ENCODE data around the gene CLDN8. TPM values are rescaled to one million over a fixed set of nuclear protein-coding genes. Genes with fewer than 3 reads are reported as not detected.

The CLDN8 gene
- total RNA-seq, 1 donor = not detected

DNA sequence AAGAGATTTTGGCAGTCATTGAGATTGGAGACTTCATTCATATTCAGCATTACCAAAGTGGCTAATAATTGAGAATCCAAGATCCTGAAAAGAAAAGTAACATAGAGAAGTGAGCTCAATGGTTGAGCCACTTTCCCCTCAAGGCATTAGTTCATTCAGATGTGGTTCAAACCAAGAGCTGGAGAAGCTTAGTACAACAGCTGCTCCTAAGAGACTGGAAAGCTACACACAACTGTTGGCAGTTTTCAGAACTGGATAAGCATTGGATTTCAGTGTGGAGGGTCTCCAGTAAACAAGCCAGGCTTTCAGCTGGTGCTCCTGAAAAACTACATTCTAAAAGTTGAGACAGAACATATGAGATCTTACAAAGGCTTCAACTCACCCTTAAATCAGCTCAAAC lies 29.2 kb upstream of the CLDN8 start:
- DNase-seq (ENCODE audit: low read depth) = no peak
- TF ChIP-seq, protein P1, sequence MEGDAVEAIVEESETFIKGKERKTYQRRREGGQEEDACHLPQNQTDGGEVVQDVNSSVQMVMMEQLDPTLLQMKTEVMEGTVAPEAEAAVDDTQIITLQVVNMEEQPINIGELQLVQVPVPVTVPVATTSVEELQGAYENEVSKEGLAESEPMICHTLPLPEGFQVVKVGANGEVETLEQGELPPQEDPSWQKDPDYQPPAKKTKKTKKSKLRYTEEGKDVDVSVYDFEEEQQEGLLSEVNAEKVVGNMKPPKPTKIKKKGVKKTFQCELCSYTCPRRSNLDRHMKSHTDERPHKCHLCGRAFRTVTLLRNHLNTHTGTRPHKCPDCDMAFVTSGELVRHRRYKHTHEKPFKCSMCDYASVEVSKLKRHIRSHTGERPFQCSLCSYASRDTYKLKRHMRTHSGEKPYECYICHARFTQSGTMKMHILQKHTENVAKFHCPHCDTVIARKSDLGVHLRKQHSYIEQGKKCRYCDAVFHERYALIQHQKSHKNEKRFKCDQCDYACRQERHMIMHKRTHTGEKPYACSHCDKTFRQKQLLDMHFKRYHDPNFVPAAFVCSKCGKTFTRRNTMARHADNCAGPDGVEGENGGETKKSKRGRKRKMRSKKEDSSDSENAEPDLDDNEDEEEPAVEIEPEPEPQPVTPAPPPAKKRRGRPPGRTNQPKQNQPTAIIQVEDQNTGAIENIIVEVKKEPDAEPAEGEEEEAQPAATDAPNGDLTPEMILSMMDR (IDR thresholded peaks at IDR 0.05; ENCODE audit: insufficient read depth, low read depth, low read length) = no peak

DNA sequence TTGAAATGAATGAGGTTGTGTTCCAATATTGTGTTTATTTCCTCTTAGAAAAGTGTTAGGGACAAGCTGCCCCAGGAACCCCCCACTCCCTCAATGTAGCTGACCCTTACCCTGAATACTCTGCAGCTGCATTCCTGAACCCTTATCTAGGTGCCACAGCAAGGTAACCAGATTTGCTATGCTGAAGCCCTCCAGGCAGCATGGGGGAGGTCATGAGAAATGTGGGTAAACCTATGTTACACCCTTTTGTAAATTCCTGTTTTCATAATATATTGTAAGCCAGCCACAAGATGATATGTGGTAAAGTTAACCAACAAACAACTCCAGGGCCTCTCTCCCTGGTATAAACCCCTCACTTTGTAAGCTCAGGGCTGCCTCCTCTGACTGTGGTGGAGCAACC lies 27.8 kb upstream of the CLDN8 start:
- TF ChIP-seq, protein P1 (IDR thresholded peaks at IDR 0.05; ENCODE audit: insufficient read depth, low read depth, low read length) = no peak
- no peak overlapping the region for H3K4me3 ChIP-seq (ENCODE audit: low read depth, low read length)
- DNase-seq (ENCODE audit: low read depth) = no peak

More for the DNA sequence above, 29.2 kb upstream of the CLDN8 start:
- H3K4me3 ChIP-seq (ENCODE audit: low read depth, low read length) = no peak overlapping the region

DNA sequence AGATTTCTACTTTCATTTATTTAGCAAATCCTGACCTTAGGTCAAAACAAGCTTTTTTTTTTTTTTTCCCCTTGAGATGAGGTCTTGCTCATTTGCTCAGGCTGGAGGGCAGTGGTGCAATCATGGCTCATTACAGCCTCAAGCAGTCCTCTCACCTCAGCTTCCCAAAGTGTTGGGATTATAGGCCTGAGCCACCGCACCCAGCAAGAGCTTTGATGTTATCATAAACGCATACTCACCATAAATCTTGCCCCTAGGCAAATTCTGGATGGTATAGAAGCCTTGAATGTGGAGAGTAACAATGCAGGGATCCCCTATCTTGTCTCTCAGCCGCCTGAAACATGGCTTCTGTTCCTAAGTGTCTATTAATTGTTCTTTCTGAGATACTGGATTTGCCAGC lies 24.8 kb upstream of the CLDN8 start:
- TF ChIP-seq, protein P1 (IDR thresholded peaks at IDR 0.05; ENCODE audit: insufficient read depth, low read depth, low read length) = no peak
- no peak for DNase-seq (ENCODE audit: low read depth)
- no peak overlapping the region for H3K4me3 ChIP-seq (ENCODE audit: low read depth, low read length)

DNA sequence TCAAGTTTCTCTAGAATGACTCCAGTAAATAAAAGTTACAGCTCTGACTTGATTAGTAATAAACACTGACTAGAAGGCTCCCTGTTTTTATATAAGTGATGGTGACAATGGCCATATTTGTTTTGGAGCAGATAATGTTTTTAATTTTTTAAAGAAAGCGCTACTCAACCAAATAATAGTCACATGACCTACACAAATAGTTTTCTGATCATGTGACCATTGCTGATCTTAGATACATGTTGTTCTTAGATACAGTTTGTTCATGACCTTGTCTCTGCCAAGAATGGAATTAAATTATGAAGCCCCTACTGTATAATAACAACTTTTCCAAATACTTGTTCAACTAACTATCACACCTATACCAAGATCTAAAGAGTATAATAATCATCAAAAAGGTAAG lies 22.3 kb upstream of the CLDN8 start:
- TF ChIP-seq, protein P1 (IDR thresholded peaks at IDR 0.05; ENCODE audit: insufficient read depth, low read depth, low read length) = no peak
- no peak for DNase-seq (ENCODE audit: low read depth)
- no peak overlapping the region for H3K4me3 ChIP-seq (ENCODE audit: low read depth, low read length)

DNA sequence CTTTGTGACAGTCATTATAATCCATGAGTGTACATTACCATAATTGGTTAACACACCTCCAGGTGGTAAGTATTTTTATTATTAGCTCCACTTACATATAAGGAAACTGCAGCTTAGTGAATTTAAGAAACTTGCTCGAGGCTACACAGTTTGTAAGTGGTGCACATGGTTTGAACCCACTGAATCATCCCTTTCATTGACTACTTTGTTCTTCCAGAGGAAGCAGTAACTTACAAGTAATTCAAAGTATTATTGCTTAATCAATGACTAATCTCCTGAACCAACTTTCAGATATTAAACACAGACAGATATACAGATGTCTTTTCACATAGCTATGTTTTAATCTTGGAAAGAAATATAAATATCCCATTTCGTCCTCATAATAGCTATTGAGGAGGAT lies 18.7 kb upstream of the CLDN8 start:
- DNase-seq (ENCODE audit: low read depth) = peak; percentile 22
- TF ChIP-seq, protein P1 (IDR thresholded peaks at IDR 0.05; ENCODE audit: insufficient read depth, low read depth, low read length) = no peak
- no peak overlapping the region for H3K4me3 ChIP-seq (ENCODE audit: low read depth, low read length)

DNA sequence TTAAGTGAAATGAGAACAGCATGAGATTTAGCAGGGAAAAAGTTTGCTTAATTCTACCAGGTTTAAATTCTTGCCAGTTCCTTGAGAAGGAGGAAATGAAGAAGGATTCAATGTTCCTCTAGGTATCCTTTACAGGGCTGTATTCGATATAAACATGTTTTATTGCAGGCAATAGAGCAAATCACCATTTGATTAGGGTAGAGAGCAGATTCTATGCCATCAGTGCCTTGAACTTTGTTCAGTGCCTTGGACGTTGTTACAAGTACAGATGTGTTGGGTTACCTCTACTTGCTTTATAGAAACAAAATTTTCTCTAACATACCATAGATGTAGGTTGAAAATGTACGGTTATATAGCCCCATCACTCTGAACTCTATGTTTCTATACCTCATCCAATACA lies 18.2 kb upstream of the CLDN8 start:
- TF ChIP-seq, protein P1 (IDR thresholded peaks at IDR 0.05; ENCODE audit: insufficient read depth, low read depth, low read length) = no peak
- no peak overlapping the region for H3K4me3 ChIP-seq (ENCODE audit: low read depth, low read length)

DNA sequence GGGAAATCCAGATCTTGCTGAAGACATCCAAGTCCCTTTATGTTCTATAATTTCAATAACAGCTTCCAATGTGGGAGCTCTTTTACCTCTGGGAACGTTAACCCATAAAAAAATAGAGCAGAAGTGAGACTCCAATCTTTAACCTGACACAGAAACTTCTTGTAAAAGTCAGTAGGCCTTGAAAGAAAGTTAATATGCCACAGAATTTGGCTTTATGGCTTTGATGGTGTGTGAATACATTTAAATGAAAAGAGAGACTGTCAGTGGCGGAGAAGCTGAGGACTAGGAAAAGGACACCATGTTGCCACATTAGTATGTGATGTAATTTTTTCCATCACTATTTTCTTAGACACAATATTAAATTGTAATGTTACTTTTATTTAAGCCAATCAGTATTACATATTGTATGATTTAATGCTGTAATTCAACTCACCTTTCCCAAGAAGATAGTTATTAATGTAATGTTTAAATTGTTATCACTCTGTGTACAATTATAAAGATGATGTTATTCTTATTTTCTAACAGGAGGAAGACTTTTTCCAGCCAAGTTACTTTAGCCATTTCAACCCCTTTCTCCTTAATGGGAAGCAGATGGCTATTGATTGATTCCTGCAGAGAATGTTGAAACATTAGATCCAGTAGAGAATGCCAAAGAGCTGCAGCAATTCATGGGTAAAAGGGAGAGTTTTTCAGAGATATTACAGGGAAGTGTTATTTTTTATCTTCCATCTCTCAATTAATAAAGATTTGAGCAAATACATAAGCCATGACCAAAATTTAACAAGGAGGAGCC lies 17.5 kb upstream of the CLDN8 start:
- TF ChIP-seq, protein P1 (IDR thresholded peaks at IDR 0.05; ENCODE audit: insufficient read depth, low read depth, low read length) = no peak
- no peak overlapping the region for H3K4me3 ChIP-seq (ENCODE audit: low read depth, low read length)
- DNase-seq (ENCODE audit: low read depth) = no peak

More for the DNA sequence above, 18.2 kb upstream of the CLDN8 start:
- DNase-seq (ENCODE audit: low read depth) = no peak

Measured in fibroblast of villous mesenchyme (primary cell).